KG1 (cell line): Measurements from ENCODE around the gene AP1M2.
"Not testable (repeated sequence)": the region's sequence is repeated elsewhere in the genome, so short reads cannot be mapped to it uniquely, and the experiment has no call there.

Experiments used
- DNase-seq: peaks from one replicate; lab custom pipeline; 2025; lab: John Stamatoyannopoulos, UW

The AP1M2 gene

GRCh38 chr19:10601999-10602329 is 14.9 kb upstream of the AP1M2 start:
- DNase-seq = no peak

GRCh38 chr19:10600149-10600548 is 13.0 kb upstream of the AP1M2 start:
- no peak for DNase-seq

- DNase-seq = no peak
Measured at GRCh38 chr19:10593820-10594637, 6.9 kb upstream of the AP1M2 start.

- DNase-seq = no peak
Measured at GRCh38 chr19:10593148-10593547, 6.0 kb upstream of the AP1M2 start.

DNA sequence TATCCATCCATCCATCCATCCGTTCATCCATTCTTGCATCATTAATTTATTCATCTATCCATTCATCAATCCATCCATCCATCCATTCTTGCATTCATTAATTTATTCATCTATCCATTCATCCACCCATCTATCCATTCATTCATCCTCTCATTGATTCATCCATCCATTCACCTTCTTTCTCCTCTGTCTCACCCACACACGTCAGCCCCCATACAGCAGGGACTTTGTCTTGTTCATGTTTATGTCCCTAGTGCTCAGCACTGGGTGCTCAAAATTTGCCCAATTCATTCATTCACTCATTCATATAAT is 683 bp upstream of the AP1M2 start:
- no peak for DNase-seq

GRCh38 chr19:10586396-10586795 is 716 bp downstream of the AP1M2 start:
- no peak for DNase-seq

DNA sequence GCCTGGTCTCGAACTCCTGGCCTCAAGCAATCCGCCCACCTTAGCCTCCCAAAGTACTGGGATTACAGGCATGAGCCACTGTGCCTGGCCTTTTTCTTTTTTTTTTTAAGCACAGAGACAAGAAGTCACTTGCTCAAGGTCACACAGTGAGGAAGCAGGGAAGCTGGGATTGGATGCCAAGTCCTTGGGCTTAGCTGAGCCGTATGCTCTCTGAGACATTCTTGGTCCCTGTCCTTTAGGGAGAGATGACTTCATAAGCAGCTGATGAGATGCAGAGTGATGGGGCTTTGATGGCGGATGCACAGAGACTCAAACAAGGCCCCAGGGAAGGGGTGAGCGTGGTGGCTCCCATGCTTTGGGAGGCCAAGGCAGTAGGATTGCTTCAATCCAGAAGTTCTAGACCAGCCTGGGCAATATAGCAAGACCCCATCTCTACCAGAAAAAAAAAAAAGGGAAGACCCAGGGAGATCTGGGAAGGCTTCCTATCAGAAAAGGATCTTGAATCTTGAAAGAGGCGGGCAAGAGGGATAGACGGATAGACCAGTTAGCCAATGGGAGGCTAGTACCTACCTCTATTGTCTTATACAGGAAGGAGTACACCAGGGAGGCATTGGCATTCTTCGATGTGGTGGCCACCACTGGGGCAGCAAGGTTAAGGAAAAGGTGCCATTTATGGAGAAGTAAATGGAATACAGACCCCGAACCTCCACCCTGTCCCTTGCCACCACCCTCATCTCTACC is 3.9 kb downstream of the AP1M2 start:
- DNase-seq = no peak

DNA sequence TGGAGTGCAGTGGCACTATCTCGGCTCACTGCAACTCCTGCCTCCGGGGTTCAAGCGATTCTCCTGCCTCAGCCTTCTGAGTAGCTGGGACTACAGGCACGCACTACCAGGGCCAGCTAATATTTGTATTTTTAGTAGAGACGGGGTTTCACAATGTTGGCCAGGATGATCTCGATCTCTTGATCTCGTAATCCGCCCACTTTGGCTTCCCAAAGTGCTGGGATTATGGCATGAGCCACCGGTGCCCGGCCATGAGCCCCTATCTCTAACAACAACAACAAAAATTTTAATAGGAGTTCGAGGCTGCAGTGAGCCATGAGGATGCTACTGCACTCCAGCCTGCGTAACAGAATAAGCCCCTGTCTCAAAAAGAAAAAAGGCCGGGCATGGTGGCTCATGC is 5.0 kb downstream of the AP1M2 start:
- DNase-seq = no peak

DNA sequence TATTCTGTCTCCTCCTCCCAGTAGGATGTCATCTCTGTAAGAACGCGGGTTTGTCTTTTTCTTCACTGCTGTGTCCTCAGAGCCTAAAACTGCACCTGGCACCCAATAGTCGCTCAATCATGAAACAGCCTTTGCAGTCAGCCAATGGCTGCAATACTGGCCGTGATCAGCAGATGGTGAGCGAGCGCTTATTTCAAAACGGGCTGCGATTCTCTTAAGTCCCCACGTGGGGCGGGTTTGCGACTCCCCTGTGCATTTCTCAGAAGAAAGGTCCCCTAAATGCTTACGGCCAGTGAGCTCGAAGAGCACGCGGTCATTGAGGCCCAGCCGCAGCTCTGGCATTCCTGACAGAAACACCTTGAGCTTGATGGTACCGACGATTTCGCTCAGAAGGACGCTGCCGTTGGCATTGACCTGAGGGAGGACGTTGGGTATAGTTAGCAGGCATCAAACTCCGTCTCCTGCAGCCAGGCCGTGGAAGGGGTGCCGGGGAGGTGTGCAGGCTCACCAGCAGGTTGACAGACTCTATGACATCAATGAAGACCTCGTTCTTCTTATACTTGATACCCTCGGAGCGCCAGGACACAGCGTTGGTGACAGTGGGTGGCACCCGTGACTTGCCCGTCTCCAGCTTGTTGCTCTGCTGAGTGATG is 6.0 kb downstream of the AP1M2 start:
- DNase-seq = peak; percentile 94

DNA sequence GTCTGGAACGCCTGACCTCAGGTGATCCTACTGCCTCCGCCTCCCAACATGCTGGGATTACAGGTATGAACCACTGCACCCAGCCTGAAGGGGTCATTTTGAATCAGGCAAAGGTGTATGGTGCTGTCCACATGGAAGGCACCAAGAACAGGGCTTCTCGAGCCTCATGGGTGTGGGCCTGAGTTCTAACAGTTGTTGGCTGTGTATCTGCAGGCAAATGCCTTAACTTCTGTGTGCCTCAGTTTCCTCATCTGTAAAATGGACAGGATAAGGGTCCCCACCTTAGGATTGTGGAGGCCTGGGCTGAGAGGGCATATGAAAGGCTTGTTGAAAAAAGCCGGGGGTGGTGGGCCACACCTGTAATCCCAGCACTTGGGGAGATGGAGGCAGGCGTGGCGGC is 9.2 kb downstream of the AP1M2 start:
- no peak for DNase-seq

DNA sequence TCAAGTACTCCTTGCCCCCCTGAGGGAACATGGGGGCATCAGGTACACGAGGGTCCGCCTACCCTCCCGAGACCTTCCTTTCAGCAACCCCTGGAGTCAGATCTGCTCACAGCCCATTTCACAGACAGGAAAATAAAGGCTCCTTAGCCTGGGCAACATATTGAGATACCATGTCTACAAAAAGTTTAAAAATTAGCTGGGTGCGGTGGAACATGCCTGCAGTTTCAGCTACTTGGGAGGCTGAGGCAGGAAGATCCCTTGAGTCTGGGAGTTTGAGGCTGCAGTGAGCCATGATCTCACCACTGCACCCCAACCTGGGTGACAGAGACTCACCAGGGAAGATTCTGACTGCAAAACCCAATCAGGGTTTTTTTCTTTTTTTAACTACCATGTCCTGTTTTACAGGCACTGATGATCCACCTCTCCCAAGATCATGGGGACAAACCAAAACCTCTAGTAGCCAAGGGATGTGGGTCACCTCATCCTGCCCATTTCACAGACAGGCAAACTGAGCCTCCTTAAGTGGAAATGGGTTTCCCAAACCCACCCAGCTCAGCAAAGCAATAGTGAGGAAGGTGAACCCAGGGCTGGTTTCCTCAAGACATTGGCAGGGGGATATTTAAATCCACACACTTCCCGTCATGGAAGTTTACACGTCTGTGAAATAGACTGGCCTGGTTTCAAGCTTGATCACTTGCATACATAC is 11.9 kb downstream of the AP1M2 start:
- no peak for DNase-seq

- no peak for DNase-seq
Measured at GRCh38 chr19:10574462-10574861, 12.7 kb downstream of the AP1M2 start.

DNA sequence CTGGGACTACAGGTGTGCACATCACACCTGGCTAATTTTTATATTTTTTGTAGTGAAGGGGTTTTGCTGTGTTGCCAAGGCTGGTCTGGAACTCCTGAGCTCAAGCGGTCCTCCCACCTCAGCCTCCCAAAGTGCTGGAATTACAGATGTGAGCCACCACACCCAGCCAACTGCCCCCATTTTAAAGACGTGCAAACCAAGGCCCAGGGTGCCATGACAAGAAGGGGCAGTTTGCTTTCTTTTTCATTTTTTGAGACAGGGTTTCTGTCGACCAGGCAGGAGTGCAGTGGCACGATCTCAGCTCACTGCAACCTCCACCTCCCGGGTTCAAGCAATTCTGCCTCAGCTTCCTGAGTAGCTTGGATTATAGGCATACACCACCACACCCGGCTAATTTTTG is 13.3 kb downstream of the AP1M2 start:
- DNase-seq = not testable (repeated sequence)

DNA sequence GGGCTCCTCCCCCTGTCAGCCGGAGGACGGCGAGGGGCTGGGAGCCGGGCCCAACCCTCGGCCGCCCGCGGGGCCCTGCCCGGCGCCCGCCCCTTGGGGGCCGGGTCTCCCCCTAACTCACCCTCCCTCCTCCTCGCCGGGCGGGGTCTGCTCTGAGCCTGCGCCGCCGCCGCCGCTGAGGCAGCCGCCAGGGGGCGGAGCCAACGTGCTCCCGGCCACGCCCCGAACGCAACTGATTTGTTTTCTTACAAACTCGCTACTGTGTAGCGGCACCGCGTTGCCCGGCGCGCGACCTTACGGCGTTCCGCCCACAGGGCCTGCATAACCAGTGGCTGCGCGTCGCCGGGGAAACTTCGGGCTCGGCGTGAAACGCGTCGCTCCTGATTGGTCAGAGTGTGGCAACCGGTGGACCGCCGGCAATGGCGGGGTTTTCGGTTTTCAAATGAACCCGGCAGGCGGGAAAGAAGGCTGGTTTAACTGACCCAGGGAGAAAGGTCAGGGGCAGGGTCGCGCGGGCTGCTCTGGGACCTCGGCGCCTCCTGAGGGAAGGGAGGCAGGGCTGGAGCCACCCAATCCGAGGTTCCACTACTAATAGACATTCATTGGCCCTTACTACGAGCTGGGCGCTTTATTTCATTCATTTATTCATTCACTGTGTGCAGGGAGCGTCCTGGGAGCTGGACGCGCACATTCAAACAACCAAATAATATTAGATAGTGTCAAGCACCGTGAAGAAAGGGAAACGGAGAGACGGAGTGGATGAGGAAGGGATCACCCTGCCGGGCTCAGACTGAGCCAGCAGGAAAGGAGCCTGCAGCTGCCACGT is 18.1 kb downstream of the AP1M2 start, which contains the start of gene CDKN2D:
Gene CDKN2D (minus strand): TSS at position 154 of the 826 bp plus-strand sequence. CDS start 326 bp downstream, outside the sequence.
- DNase-seq = peak; percentile 97

- no peak for DNase-seq
Measured at GRCh38 chr19:10568062-10568825, 18.9 kb downstream of the AP1M2 start.

GRCh38 chr19:10567656-10568055 is 19.5 kb downstream of the AP1M2 start:
- no peak for DNase-seq

- DNase-seq = peak; percentile 57
Measured at GRCh38 chr19:10566658-10567410, 20.3 kb downstream of the AP1M2 start.

DNA sequence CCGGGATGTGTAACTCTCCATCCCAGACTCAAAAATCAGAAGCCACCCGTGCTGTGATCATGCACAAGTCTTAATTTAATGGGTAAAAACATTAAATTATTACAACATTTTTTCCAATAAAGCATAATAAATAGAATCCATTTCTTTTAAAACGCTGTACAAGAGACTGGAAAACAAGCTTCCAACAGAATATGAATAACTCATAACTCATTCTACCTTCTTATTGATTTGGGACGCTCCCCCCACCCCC is 20.8 kb downstream of the AP1M2 start:
- no peak for DNase-seq

GRCh38 chr19:10565567-10566407 is 21.3 kb downstream of the AP1M2 start, which contains the start of gene KRI1:
Gene KRI1, minus strand, starts transcription at chr19:10566010. Its CDS starts 11 bp downstream, at chr19:10565999.
- peak; percentile 98 for DNase-seq
